Activated naive CD8-positive, alpha-beta T cell treated with anti-CD3 and anti-CD28 coated beads for 36 hours (primary cell): ENCODE results near the gene HMGCS2. TPM values are rescaled to one million over a fixed set of nuclear protein-coding genes. Genes with fewer than 3 reads are reported as not detected.

Experiments
- DNase-seq: peaks from one replicate; pipeline ENCODE4 v3.0.0; 2021
- H3K27ac Mint-ChIP-seq: one replicate; pipeline ENCODE4 v1.8.0; 2022; ENCODE audit warnings: mild to moderate bottlenecking, moderate library complexity, mixed read lengths
- H3K27me3 Mint-ChIP-seq: one replicate; pipeline ENCODE4 v1.8.0; 2022; ENCODE audit warnings: mild to moderate bottlenecking, mixed read lengths
- H3K36me3 Mint-ChIP-seq: one replicate; pipeline ENCODE4 v1.8.0; 2021; ENCODE audit warnings: mild to moderate bottlenecking, mixed read lengths
- H3K4me1 Mint-ChIP-seq: one replicate; pipeline ENCODE4 v1.8.0; 2021; ENCODE audit warnings: mixed read lengths
- H3K4me3 Mint-ChIP-seq: one replicate; pipeline ENCODE4 v1.8.0; 2022; ENCODE audit warnings: mild to moderate bottlenecking, moderate library complexity, mixed read lengths
- H3K9me3 Mint-ChIP-seq: one replicate; pipeline ENCODE4 v1.8.0; 2022; ENCODE audit warnings: mixed read lengths
- total RNA-seq, 2 experiments: library from RNA; stranded (reverse); gene quantifications; one replicate each; pipeline ENCODE4 v1.2.3, GENCODE V29; 2021

The HMGCS2 gene
- total RNA-seq, 2 experiments from 2014 or later, result not detected

GRCh38 chr1:119733754-119734153 lies 35.0 kb downstream of the HMGCS2 start:
- no peaks in the 10 kb centered on the region for H3K4me1 Mint-ChIP-seq
- peaks cover 41% of the 10 kb centered on the region for H3K36me3 Mint-ChIP-seq
- H3K4me3 Mint-ChIP-seq, result no peak overlapping the region
- H3K27ac Mint-ChIP-seq, result no peak overlapping the region
- DNase-seq, result no peak
- no peaks in the 10 kb centered on the region for H3K27me3 Mint-ChIP-seq
- no peaks in the 10 kb centered on the region for H3K9me3 Mint-ChIP-seq

- no peak for DNase-seq
- no peaks in the 10 kb centered on the region for H3K4me1 Mint-ChIP-seq
- no peak overlapping the region for H3K4me3 Mint-ChIP-seq
- H3K36me3 Mint-ChIP-seq, result peaks cover 43% of the 10 kb centered on the region
- H3K27ac Mint-ChIP-seq, result no peak overlapping the region
- H3K27me3 Mint-ChIP-seq, result no peaks in the 10 kb centered on the region
- H3K9me3 Mint-ChIP-seq, result no peaks in the 10 kb centered on the region
Observed at GRCh38 chr1:119732465-119733168, 36.1 kb downstream of the HMGCS2 start.

GRCh38 chr1:119731741-119732430 lies 36.8 kb downstream of the HMGCS2 start:
- no peaks in the 10 kb centered on the region for H3K9me3 Mint-ChIP-seq
- H3K4me1 Mint-ChIP-seq, result no peaks in the 10 kb centered on the region
- no peak overlapping the region for H3K27ac Mint-ChIP-seq
- H3K4me3 Mint-ChIP-seq, result no peak overlapping the region
- H3K36me3 Mint-ChIP-seq, result peaks cover 43% of the 10 kb centered on the region
- H3K27me3 Mint-ChIP-seq, result no peaks in the 10 kb centered on the region
- no peak for DNase-seq

GRCh38 chr1:119731060-119731459 lies 37.6 kb downstream of the HMGCS2 start:
- Mint-ChIP-seq H3K4me1 (no peaks in the 10 kb centered on the region), H3K9me3 (no peaks in the 10 kb centered on the region), H3K36me3 (peaks cover 39% of the 10 kb centered on the region), H3K27me3 (no peaks in the 10 kb centered on the region), H3K27ac (no peak overlapping the region), H3K4me3 (no peak overlapping the region)
- DNase-seq, result no peak

GRCh38 chr1:119729044-119729443 lies 39.7 kb downstream of the HMGCS2 start:
- Mint-ChIP-seq H3K36me3 (peaks cover 47% of the 10 kb centered on the region), H3K9me3 (no peaks in the 10 kb centered on the region), H3K27ac (no peak overlapping the region), H3K4me1 (no peaks in the 10 kb centered on the region), H3K27me3 (no peaks in the 10 kb centered on the region), H3K4me3 (no peak overlapping the region)
- no peak for DNase-seq

- Mint-ChIP-seq H3K27me3 (no peaks in the 10 kb centered on the region), H3K9me3 (no peaks in the 10 kb centered on the region), H3K36me3 (peaks cover 55% of the 10 kb centered on the region), H3K27ac (no peak overlapping the region), H3K4me1 (no peaks in the 10 kb centered on the region), H3K4me3 (no peak overlapping the region)
- no peak for DNase-seq
Observed at GRCh38 chr1:119727991-119728390, 40.7 kb downstream of the HMGCS2 start.

GRCh38 chr1:119725626-119726025 lies 43.1 kb downstream of the HMGCS2 start:
- Mint-ChIP-seq H3K27me3 (no peaks in the 10 kb centered on the region), H3K27ac (peak overlapping the region; percentile 14), H3K36me3 (peaks cover 67% of the 10 kb centered on the region), H3K4me3 (no peak overlapping the region), H3K4me1 (peaks cover 4% of the 10 kb centered on the region), H3K9me3 (no peaks in the 10 kb centered on the region)
- DNase-seq, result no peak

- Mint-ChIP-seq H3K36me3 (peaks cover 63% of the 10 kb centered on the region), H3K27me3 (no peaks in the 10 kb centered on the region), H3K9me3 (no peaks in the 10 kb centered on the region), H3K4me3 (no peak overlapping the region), H3K27ac (no peak overlapping the region), H3K4me1 (peaks cover 4% of the 10 kb centered on the region)
- no peak for DNase-seq
Observed at GRCh38 chr1:119724611-119725218, 44.0 kb downstream of the HMGCS2 start.

- Mint-ChIP-seq H3K4me1 (peaks cover 14% of the 10 kb centered on the region), H3K27ac (no peak overlapping the region), H3K36me3 (peaks cover 47% of the 10 kb centered on the region), H3K4me3 (no peak overlapping the region), H3K9me3 (no peaks in the 10 kb centered on the region), H3K27me3 (no peaks in the 10 kb centered on the region)
- DNase-seq, result no peak
Observed at GRCh38 chr1:119721896-119722295, 46.8 kb downstream of the HMGCS2 start.

GRCh38 chr1:119720866-119721440 lies 47.8 kb downstream of the HMGCS2 start:
- Mint-ChIP-seq H3K4me3 (no peak overlapping the region), H3K27me3 (no peaks in the 10 kb centered on the region), H3K27ac (peak overlapping the region; percentile 22), H3K4me1 (peaks cover 21% of the 10 kb centered on the region), H3K9me3 (no peaks in the 10 kb centered on the region), H3K36me3 (peaks cover 49% of the 10 kb centered on the region)
- no peak for DNase-seq

GRCh38 chr1:119718972-119719371 lies 49.7 kb downstream of the HMGCS2 start:
- no peak for DNase-seq
- H3K4me1 Mint-ChIP-seq, result peaks cover 38% of the 10 kb centered on the region
- H3K9me3 Mint-ChIP-seq, result no peaks in the 10 kb centered on the region
- H3K36me3 Mint-ChIP-seq, result peaks cover 46% of the 10 kb centered on the region
- no peaks in the 10 kb centered on the region for H3K27me3 Mint-ChIP-seq
- H3K27ac Mint-ChIP-seq, result no peak overlapping the region
- H3K4me3 Mint-ChIP-seq, result no peak overlapping the region

GRCh38 chr1:119718409-119718808 lies 50.3 kb downstream of the HMGCS2 start:
- no peak overlapping the region for H3K4me3 Mint-ChIP-seq
- no peak overlapping the region for H3K27ac Mint-ChIP-seq
- no peak for DNase-seq
- H3K4me1 Mint-ChIP-seq, result peaks cover 43% of the 10 kb centered on the region
- peaks cover 46% of the 10 kb centered on the region for H3K36me3 Mint-ChIP-seq
- no peaks in the 10 kb centered on the region for H3K27me3 Mint-ChIP-seq
- no peaks in the 10 kb centered on the region for H3K9me3 Mint-ChIP-seq

GRCh38 chr1:119715542-119715941 lies 53.2 kb downstream of the HMGCS2 start:
- peak overlapping the region; percentile 5 for H3K4me3 Mint-ChIP-seq
- DNase-seq, result no peak
- peaks cover under 1% of the 10 kb centered on the region for H3K27me3 Mint-ChIP-seq
- no peak overlapping the region for H3K27ac Mint-ChIP-seq
- no peaks in the 10 kb centered on the region for H3K9me3 Mint-ChIP-seq
- peaks cover 47% of the 10 kb centered on the region for H3K4me1 Mint-ChIP-seq
- H3K36me3 Mint-ChIP-seq, result peaks cover 39% of the 10 kb centered on the region

GRCh38 chr1:119714583-119714982 lies 54.1 kb downstream of the HMGCS2 start:
- Mint-ChIP-seq H3K4me1 (peaks cover 47% of the 10 kb centered on the region), H3K9me3 (no peaks in the 10 kb centered on the region), H3K4me3 (peak overlapping the region; percentile 99), H3K27me3 (peaks cover 8% of the 10 kb centered on the region), H3K36me3 (peaks cover 38% of the 10 kb centered on the region), H3K27ac (no peak overlapping the region)
- no peak for DNase-seq

GRCh38 chr1:119713749-119714456 lies 54.8 kb downstream of the HMGCS2 start:
- Mint-ChIP-seq H3K36me3 (peaks cover 38% of the 10 kb centered on the region), H3K4me1 (peaks cover 47% of the 10 kb centered on the region), H3K27me3 (peaks cover 8% of the 10 kb centered on the region), H3K9me3 (no peaks in the 10 kb centered on the region), H3K27ac (peak overlapping the region; percentile 98), H3K4me3 (peak overlapping the region; percentile 99)
- DNase-seq, result no peak
